GM19372 (cell line): ENCODE measurements around the gene KRTAP4-2.
"Not testable (repeated sequence)": the region's sequence is repeated elsewhere in the genome, so short reads cannot be mapped to it uniquely, and the experiment has no call there.

Source experiments
- ATAC-seq: cut with Tn5 transposase; IDR thresholded peaks from one replicate; pipeline ENCODE4 v1.9.1; 2021; ENCODE audit warnings: mild to moderate bottlenecking, low read depth, moderate library complexity; ENCODE audit not compliant: unreplicated experiment

Gene KRTAP4-2

DNA sequence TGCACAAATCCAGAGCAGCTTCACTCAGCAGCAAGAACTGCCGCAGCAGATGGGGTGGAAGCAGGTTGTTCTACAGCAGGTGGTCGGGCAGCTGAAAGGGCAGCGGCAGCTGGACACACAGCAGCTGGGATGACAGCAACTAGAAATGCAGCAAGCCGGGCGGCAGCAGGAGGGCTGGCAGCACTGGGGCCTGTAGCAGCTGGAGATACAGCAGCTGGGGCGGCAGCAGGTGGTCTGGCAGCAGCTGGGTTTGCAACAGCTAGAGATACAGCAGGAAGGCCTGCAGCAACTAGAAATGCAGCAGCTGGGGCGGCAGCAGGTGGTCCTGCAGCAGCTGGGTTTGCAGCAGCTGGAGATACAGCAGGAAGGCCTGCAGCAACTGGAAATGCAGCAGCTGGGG is 10.5 kb downstream of the KRTAP4-2 start:
- ATAC-seq = no peak

DNA sequence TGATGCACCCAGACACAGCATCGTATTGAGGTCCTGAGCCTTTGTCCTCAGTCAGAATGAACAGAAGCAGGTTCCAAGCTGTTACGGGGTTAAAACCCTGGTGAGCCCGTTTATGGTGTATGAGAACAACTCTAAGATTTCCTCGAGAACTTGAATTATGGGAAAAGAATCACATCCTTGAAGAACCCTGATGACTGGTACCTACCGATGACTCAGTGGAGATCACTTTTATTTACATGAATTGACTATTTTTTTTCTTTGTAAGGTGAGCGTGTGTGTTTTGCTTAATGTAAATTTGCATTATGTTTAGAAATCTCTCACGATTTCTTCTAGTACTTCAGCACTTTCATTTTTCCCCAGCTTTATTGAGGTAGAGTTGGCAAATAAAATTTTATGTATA is 14.2 kb downstream of the KRTAP4-2 start:
- ATAC-seq = no peak

DNA sequence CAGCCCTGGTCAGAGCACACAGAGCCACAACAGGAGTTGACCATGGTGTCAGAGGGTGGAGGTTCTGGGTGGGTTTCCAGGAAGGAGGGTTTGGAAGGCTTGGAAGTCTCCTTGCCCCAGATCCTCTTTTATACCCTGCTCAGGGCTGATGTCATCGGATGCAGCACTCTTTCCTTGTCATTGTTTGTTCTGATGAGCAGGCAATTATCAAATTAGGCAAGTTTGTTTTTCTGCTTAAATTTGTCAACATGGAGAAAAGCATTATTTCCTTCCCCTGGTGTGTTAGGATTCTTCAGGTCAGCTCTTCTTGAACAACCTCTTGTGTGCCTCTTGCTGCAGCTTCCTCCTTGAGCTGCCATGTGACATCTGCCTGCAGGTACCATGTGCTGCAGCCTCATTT is 17.4 kb downstream of the KRTAP4-2 start, which contains the start of gene KRTAP4-4:
TSS of gene KRTAP4-4 (minus strand) at position 101 of the 400 bp plus-strand sequence. CDS start at position 44, 57 bp downstream.
- ATAC-seq = no peak

DNA sequence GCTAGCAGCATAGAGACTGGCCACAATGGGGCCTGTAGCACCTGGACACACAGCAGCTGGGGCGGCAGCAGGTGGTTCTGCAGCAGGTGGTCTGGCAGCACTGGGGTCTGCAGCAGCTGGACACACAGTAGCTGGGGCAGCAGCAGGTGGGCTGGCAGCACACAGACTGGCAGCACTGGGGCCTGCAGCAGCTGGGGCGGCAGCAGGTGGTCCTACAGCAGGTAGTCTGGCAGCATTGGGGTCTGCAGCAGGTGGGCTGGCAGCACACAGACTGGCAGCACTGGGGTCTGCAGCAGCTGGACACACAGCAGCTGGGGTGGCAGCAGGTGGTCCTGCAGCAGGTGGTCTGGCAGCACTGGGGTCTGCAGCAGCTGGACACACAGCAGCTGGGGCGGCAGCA is 17.8 kb downstream of the KRTAP4-2 start:
- ATAC-seq = not testable (repeated sequence)

DNA sequence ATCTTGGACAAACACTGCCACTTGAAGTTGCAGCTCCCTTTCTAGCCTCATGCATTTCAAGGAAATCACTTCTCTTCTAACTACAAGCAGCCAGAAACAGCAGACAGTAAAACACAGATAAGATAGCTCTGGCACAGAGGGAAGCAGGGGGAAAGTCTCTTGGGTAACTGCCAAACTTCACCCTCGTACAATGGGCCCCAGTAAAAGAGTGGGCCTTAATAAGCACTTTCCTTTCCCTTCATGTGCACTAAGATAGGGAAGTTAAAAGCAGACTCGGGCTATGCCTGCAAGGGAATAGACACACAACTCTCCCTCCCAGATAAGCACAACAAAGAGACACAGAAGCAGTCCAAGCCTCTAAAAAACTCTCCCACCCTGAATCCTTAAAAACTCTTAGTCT is 24.2 kb downstream of the KRTAP4-2 start:
- ATAC-seq = no peak

DNA sequence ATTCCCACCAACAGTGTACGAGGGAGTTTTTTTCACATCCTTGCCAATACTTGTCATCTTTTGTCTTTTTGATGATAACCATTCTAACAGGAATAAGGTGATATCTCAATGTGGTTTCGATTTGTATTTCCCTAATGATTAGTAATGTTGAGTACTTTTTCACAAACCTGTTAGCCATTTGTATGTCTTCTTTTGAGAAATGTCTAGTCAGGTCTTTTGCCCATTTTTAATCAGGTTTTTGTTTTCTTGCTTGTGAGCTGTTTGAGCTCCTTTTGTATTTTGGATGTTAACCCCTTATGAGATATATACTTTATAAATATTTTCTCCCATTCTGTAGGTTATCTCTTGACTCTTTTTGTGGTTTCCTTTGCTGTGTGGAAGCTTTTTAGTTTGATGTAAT is 26.5 kb downstream of the KRTAP4-2 start:
- ATAC-seq = no peak

DNA sequence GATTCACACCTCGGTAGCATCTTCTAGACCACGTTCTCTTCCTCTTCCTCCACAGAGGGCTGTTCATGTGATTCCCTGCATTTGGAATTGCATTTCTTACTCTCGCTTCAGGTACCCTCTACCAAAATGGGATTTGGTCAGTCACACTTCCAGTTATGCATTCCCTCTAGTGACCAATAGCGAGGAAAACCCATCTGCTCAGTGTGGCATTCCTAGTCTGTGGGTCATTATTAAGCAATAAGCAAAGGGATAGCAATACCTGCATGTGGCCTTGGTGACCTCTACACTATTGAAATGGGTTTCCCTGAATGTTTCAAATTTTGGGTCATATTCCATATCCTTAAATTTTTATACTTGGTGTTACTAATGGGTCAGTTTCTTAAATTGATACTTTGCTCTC is 28.0 kb downstream of the KRTAP4-2 start:
- no peak for ATAC-seq

DNA sequence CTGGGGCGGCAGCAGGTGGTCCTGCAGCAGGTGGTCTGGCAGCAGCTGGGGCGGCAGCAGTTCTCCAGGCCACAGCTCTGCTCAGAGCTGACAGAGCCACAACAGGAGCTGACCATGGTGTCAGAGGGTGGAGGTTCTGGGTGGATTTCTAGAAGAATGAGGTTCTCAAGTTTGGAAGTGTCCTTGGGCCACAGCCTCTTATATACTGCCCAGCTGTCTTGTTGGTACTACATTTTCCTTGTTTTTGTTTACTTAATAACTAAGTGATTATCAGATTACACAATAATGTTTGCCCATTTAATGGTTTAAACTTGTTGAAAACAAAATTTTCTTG is 28.4 kb downstream of the KRTAP4-2 start, which contains the start of gene KRTAP4-5:
TSS of gene KRTAP4-5 (minus strand) at position 174 of the 334 bp plus-strand sequence. CDS start at position 116, 58 bp downstream.
- ATAC-seq = no peak

DNA sequence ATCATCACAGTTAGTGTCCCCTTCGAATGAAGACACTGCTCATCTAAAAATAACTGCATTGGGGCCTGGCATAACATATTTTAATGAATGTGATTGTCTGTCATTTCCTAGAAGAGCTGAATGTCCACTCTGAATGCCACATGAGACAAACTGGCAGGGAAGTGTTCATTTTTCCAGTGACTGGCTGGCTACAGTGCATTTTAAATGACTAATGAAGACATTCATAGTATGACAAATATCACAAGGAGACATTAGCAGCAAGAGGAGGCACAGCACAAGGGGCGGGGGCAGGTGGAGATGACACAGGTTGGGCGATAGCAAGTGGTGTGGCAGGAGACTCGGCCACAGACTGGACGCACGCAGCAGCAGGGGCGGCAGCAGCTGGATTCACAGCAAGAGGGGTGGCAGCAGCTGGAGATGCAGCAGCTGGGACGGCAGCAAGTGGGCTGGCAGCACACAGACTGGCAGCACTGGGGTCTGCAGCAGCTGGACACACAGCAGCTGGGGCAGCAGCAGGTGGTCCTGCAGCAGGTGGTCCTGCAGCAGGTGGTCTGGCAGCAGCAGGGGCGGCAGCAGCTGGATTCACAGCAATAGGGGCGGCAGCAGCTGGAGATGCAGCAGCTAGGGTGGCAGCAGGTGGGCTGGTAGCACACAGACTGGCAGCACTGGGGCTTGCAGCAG is 28.9 kb downstream of the KRTAP4-2 start:
- not testable (repeated sequence) for ATAC-seq

DNA sequence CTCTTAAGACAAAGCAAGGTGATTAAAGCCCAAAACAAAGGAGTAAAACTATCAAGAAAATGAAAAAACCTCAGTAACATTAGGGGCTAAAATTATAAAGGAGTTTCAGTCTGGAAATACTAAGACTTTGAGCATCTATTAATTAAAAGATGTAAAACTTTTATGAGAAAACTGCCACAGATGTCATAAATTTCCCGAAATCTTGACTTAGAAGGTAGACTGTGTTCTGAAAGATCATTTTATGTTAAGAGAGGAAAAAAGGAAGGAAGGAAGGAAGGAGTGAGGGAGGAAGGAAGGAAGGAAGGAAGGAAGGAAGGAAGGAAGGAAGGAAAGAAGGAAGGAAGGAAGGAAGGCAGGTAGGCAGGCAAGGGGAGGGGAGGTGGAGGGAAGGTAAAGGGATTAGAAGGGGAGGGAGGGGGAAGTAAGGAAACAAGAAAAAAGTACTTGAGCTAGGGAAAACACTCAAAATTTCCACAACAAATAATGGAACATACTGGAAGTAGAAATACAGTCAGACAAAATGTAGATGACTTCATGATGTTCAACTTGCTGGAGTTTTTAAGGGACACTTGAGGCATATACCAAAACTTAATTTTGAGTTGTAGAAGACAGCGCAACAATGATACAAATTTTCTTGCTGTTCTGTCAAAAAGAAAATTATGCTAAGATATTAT is 30.4 kb downstream of the KRTAP4-2 start:
- no peak for ATAC-seq

DNA sequence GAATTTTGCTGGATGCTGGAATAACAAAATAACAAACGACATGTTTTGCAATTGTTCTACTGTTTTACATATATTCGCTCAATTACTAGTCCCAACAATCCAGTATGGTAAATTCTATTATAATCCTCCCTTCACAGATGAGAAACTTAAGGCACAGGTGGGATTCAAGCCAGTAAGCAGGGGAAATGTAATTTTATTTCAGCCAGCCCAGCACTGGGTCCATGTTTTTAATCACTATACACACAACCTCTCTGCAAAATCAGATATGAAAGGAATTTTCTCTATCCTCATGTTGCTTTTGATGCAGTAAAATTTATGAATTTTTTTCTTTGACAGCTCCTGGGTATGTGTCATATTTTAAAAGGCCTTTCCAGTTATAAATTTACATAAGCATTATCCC is 32.8 kb downstream of the KRTAP4-2 start:
- ATAC-seq = no peak

DNA sequence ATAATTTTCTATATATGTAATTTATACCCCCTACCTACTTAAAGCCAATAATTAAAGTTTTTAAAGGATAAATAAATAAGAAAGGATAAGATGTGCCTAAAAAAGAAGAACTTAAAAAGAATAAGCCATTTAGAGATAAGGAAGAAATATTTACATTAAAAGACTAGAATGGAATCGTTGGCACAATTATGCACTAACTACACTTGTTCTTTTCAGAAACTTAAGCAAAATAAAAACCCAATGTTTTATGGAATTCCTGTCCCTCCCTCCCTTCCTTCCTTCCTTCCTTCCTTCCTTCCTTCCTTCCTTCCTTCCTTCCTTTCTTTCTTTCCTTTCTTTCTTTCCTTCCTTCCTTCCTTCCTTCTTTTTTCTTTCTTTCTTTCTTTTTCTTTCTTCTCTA is 33.2 kb downstream of the KRTAP4-2 start:
- ATAC-seq = no peak

DNA sequence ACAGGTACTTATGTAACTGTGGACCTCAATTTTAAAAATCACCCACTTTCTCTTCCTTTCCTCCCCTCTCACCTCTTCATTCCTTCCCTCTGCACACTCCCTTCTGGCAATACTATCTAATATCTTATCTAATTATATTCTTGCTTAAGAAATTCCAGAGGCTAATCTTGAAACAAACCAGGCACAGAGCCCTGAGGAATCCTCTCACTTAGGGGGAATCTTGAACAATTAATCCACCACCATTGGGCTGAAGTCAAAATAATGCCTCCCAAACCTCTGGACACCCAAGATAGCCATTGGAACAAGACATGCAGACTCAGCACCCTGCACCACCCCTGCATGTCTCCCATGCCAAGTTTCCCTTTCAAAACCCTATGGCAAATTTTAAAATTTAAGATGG is 36.7 kb downstream of the KRTAP4-2 start:
- ATAC-seq = no peak

DNA sequence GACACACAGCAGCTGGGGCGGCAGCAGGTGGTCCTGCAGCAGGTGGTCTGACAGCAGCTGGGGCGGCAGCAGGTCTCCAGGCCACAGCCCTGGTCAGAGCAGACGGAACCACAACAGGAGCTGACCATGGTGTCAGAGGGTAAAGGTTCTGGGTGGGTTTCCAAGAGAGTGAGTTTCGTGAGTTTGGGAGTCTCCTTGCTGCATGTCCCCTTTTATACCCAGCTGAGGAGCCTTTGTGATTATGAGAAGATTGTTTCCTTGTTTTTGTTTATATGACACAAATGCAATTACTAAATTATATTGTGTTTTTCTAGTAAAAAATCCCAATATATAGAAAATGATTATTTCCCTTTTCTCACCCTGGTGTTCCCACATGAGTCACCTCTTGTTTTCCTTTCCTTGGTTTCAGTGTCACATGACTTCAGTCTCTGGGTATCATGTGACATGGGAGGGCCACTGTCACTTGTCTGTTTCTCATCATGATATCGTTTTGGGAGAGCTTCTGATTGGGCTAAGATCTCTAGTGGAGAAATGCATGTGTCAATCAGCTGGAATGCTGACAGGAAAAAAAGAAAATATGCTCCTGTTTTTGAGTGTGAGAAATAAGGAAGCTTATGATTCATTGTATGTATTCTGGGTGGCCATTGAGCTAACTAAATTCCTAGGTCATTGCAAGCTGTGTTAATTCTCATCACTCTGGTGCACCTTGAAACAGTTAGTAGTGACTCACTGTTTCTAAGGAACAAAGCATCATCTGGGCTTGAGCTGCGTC is 37.5 kb downstream of the KRTAP4-2 start, which contains the start of gene KRTAP4-6:
TSS of gene KRTAP4-6 (minus strand) at position 185 of the 772 bp plus-strand sequence. CDS start at position 128, 57 bp downstream.
- no peak for ATAC-seq

DNA sequence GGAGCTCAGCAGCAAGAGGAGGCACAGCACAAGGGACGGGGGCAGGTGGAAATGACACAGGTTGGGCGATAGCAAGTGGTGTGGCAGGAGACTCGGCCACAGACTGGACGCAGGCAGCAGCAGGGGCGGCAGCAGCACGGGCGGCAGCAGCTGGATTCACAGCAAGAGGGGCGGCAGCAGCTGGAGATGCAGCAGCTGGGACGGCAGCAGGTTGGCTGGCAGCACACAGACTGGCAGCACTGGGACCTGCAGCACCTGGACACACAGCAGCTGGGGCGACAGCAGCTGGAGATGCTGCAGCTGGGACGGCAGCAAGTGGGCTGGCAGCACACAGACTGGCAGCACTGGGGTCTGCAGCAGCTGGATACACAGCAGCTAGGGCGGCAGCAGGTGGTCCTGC is 38.2 kb downstream of the KRTAP4-2 start:
- ATAC-seq = not testable (repeated sequence)

DNA sequence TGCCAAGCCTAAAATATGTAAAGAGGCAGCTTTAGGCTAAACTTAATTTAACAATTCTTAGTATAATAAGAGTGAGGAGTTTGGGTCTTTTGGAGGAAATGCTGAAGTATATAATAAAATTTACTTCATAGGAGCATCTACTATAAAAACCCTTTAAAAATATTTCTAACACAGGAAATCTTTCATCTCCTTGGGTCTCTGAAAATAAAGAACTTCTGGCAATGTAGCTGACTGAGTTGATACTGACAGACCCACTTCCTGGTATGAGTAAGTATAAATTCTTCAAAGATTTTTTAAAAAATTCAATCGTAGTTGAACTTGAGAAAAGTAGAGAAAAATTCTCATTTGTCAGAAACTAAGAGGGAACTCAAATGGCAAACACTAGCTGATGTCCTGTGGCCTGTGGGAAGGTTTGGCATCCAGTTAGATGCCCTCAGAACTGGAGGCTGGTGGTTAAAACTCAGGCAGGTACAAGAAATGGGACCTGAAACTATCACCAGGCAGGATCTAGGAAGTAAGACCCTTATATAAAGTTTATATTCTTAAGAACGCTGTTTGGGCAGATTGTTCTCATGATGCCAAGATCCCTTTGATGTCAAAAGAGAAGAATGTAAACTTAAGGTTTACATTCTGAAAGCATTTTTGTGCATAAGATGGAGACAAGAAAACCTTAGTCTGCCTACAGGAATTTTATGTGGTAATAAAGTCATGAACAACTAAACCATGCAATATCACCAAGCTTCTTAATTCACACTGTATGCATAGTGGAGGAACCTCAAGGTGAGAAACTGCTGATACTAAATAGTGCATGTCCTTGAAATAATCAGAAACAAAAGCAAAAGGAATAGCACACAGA is 43.9 kb downstream of the KRTAP4-2 start:
- ATAC-seq = no peak

DNA sequence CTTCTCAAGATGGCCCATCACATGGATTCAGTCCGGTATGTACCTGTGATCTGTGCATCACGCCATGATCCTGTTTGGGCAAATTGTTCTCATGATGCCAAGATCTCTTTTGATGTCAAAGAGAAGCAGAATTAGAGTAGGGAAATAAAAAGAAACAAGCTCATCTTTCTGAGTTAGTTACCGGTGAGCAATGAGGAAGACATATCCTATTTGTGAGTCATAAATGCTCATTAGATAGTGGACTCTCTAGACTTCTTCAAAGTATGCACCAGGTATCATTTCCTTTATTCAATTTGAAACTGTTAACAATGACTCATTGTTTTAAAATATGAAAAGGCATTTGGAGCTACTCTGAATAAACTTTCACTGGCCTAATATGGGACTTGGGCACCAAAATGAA is 46.0 kb downstream of the KRTAP4-2 start:
- no peak for ATAC-seq
